Cardiac septum (tissue), 1 donor: ENCODE measurements around the gene CAPRIN1. TPM values are rescaled to one million over a fixed set of nuclear protein-coding genes. Genes with fewer than 3 reads are reported as not detected.
"Not testable (repeated sequence)": the region's sequence is repeated elsewhere in the genome, so short reads cannot be mapped to it uniquely, and the experiment has no call there.

Experiments
- DNase-seq: peaks from one replicate; pipeline ENCODE4 v3.0.0-alpha.2; 2020; ENCODE audit warnings: low spot score
- intact Hi-C: fragments of 100-400 bp; cut with DNase I; formaldehyde crosslinking; loops from one replicate; pipeline ENCODE4 v1.14.0; 2022
- total RNA-seq: library from RNA; stranded (reverse); fragmentation: NEBNext Ultra II Directional; extraction: Animal tissue kit (Norgen Biotek cat#: 25700); gene quantifications from one replicate; pipeline ENCODE4 v1.2.1, GENCODE V29; 2021
- donor health status: DM: no; HTN: no; CAD: no.

Gene CAPRIN1
- total RNA-seq, 1 donor from 2014 or later, result 108 TPM

- no peak for DNase-seq
- intact Hi-C loops, result no loop called here
These were observed 21.3 kb downstream of the CAPRIN1 start for GRCh38 chr11:34072832-34073231.

GRCh38 chr11:34074391-34074790, 22.9 kb downstream of the CAPRIN1 start:
- DNase-seq, result no peak

GRCh38 chr11:34075178-34075820, 23.8 kb downstream of the CAPRIN1 start:
- intact Hi-C loops, result no loop called here
- DNase-seq, result no peak

More at GRCh38 chr11:34074391-34074790, 22.9 kb downstream of the CAPRIN1 start:
- intact Hi-C loops, result no loop called here

- intact Hi-C loops, result no loop called here
- DNase-seq, result no peak
These were observed 29.1 kb downstream of the CAPRIN1 start for GRCh38 chr11:34080609-34081008.

GRCh38 chr11:34084637-34085036, 33.1 kb downstream of the CAPRIN1 start:
- intact Hi-C loops, result no loop called here
- no peak for DNase-seq

- DNase-seq, result no peak
- intact Hi-C loops, result no loop called here
These were observed 35.2 kb downstream of the CAPRIN1 start for GRCh38 chr11:34086554-34087283.

- no peak for DNase-seq
- intact Hi-C loops, result no loop called here
These were observed 40.3 kb downstream of the CAPRIN1 start for GRCh38 chr11:34091825-34092224.

GRCh38 chr11:34094900-34095299, 43.4 kb downstream of the CAPRIN1 start:
- intact Hi-C loops, DNase-seq: not testable (repeated sequence)

GRCh38 chr11:34098813-34099212, 47.3 kb downstream of the CAPRIN1 start:
- no peak for DNase-seq
- intact Hi-C loops, result no loop called here

- intact Hi-C loops, result loop anchor here (1.0 to 10.0 kb wide), 3 partner anchors 53 to 810 kb away; partner anchors contain the start of genes ABTB2, APIP, CAPRIN1 and PDHX
- DNase-seq, result no peak
These were observed 53.1 kb downstream of the CAPRIN1 start for GRCh38 chr11:34104680-34105078.

- DNase-seq, result peak; percentile 98
- intact Hi-C loops, result loop anchor here (1.0 to 10.0 kb wide), 3 partner anchors 54 to 809 kb away; partner anchors contain the start of genes ABTB2, APIP, CAPRIN1 and PDHX
These were observed 53.8 kb downstream of the CAPRIN1 start, which contains the start of gene NAT10 for GRCh38 chr11:34105079-34105956. Gene NAT10 (plus strand): TSS chr11:34105629. CDS start chr11:34108226, 2,597 bp downstream.

- no peak for DNase-seq
- intact Hi-C loops, result loop anchor here (1.0 to 10.0 kb wide), 3 partner anchors 55 to 809 kb away; partner anchors contain the start of genes ABTB2, APIP, CAPRIN1 and PDHX
These were observed 54.5 kb downstream of the CAPRIN1 start for GRCh38 chr11:34105957-34106504.

GRCh38 chr11:34111722-34112270, 60.3 kb downstream of the CAPRIN1 start:
- intact Hi-C loops, result no loop called here
- DNase-seq, result no peak

- DNase-seq, result no peak
- intact Hi-C loops, result no loop called here
These were observed 62.5 kb downstream of the CAPRIN1 start for GRCh38 chr11:34114014-34114413.

GRCh38 chr11:34114471-34114870, 62.9 kb downstream of the CAPRIN1 start:
- intact Hi-C loops, result no loop called here
- DNase-seq, result no peak

- no peak for DNase-seq
- intact Hi-C loops, result no loop called here
These were observed 69.1 kb downstream of the CAPRIN1 start for GRCh38 chr11:34120651-34121050.

GRCh38 chr11:34124885-34125668, 73.5 kb downstream of the CAPRIN1 start:
- no peak for DNase-seq
- intact Hi-C loops, result no loop called here
